Activated T-cell treated with anti-CD3 and anti-CD28 coated beads, Interleukin-2, amount 50 U/mL, for 48 hours (primary cell): ENCODE results near the gene MUC4.
"Not testable (repeated sequence)": the region's sequence is repeated elsewhere in the genome, so short reads cannot be mapped to it uniquely, and the experiment has no call there.

Experiments
- DNase-seq, 2 experiments: peaks; one replicate each; pipeline ENCODE4 v3.0.0-alpha.2; 2020

The MUC4 gene

DNA sequence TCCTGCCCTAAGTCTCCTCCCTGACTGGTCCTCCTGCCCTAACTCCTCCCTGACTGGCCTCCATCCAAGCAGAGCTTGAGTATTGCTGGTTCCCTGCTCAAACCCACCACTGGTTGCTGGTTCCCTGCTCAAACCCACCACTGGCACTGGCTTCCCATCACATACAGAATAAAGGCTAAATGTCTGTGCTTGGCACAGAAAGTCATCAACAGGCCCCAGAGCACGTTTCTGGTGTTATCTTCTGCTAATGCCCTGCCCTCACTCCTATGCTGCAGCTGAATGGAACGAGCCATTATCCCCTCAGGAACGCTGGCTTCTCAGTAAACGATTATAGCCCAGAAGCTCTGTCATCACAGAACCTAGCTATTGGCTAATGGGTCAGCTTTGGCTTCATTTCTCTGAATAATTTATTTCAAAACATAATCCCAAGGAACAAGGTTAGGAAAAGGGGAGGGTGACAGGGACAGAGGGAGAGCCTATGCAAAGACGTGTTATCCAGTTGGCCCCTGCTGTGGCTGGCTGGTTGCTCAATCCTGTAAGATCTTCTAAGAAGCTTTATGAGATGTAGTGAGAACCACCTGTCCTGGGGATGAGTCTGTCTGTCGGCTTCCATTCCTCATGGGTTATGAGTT, 97.2 kb downstream of the MUC4 start:
- DNase-seq = no peak

DNA sequence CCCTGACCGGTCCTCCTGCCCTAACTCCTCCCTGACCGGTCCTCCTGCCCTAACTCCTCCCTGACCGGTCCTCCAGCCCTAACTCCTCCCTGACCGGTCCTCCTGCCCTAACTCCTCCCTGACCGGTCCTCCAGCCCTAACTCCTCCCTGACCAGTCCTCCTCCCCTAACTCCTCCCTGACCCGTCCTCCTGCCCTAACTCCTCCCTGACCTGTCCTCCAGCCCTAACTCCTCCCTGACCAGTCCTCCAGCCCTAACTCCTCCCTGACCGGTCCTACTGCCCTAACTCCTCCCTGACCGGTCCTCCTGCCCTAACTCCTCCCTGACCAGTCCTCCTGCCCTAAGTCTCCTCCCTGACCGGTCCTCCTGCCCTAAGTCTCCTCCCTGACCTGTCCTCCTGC, 98.6 kb downstream of the MUC4 start:
- DNase-seq = not testable (repeated sequence)

- not testable (repeated sequence) for DNase-seq
These were observed 99.2 kb downstream of the MUC4 start for GRCh38 chr3:195712535-195712910.

- no peak for DNase-seq
These were observed 99.8 kb downstream of the MUC4 start for GRCh38 chr3:195711813-195712534.

GRCh38 chr3:195711091-195711812, 100.5 kb downstream of the MUC4 start:
- DNase-seq = not testable (repeated sequence)

GRCh38 chr3:195710126-195710905, 101.4 kb downstream of the MUC4 start:
- DNase-seq = not testable (repeated sequence)

DNA sequence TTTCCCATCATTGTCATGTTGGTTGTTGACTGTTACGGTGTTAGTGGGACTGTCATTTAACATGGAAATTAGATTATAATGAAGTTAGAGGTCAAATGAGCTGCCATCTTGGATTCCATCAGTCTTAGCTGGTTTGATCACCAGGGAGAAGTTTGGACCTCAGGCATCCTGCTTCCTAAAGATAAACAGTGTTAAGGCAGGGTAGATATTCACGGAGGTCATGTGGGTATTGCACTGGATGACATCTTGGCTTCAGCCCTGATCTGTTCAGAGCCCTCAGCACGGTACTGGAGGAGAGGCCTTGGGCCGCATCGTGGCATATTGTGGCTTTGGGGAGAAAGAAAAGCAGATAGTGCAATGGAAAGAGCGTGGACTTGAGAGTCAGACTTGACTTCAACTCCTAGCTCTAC, 102.0 kb downstream of the MUC4 start:
- DNase-seq = no peak

DNA sequence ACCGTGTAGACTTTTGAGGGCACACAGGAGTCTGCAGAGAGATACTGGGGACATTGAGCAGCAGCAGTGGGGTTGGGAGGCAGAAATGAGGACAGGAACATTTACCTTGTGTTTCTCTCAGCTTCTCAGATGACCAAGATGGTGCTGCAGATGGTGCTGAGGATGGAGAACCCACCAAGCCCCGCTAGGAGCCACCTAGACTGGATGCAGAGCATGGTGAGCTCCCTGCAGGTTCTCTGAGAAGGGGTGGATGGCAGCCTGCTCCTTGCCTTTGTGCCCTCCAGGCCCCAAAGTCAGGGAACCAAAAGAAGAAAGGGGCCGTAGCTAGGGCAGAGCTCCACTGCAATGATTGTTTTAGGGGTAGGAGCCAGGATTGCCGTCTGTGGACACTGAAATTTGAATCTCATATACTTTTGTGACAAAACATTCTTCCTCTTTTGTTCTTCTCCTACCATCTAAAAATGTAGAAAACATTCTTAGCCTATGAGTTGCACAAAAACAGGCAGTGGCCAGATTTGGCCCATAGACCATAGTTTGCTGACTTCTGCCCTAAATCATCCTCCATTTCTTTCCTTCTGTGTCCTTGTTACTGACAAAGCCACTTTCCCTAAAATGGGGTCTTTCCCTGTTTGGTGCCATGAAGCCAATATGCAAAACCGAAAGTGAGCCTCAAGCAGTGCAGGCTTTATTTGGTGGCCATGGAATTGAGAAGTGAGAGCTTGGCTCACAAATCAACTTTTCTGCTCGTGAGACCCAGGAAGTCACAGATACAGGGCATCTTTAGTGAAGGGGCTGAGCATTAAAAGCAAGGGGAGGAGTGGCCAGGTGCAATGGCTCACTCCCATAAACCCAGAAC, 102.9 kb downstream of the MUC4 start:
- no peak for DNase-seq

GRCh38 chr3:195708061-195708460, 103.7 kb downstream of the MUC4 start:
- no peak for DNase-seq

DNA sequence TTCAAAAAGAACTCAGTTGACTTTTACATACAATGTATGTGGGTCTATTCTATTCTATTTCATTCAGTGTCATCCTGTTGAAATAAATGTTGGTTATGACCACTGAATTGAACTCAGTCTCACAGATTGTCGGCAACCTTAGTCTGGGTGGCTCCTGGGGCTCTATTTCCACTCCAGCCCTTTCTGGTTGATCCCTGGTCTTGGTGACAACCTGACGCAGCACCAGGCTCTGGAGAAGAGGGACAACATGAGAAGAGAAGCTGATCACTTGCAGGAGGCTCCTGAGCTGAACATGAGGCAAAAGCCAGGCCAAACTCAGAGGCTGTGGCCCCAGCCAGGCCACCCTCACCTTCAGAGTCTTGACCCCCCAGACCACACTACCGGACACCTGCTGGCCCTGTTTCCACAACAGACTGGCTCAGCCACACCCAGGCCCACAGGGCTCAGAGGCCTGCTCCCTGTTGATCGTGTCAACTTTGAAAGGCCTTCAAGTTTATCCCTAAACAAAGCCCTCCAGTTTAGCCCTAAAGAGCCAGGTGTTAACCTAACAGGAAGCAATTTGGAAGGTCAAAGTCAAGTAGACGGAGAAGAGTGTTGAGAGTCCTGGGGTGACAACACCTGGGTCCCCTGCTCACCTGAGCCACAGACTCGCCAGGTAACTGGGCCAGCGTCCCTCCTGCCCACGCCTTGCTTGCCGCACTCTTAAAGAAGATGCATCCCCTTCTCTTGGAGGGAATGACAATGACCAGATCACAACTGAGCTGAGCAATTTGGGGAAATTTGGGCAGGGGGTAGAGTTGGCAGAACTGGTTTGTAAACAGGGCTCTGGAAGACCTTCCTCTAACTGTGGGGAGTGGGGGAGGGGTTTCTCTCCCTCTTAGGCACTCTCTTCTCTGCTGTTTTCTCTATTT, 106.4 kb downstream of the MUC4 start:
- no peak for DNase-seq

GRCh38 chr3:195704433-195704999, 107.2 kb downstream of the MUC4 start:
- DNase-seq = no peak

- no peak for DNase-seq
These were observed 108.0 kb downstream of the MUC4 start for GRCh38 chr3:195703776-195704175.

DNA sequence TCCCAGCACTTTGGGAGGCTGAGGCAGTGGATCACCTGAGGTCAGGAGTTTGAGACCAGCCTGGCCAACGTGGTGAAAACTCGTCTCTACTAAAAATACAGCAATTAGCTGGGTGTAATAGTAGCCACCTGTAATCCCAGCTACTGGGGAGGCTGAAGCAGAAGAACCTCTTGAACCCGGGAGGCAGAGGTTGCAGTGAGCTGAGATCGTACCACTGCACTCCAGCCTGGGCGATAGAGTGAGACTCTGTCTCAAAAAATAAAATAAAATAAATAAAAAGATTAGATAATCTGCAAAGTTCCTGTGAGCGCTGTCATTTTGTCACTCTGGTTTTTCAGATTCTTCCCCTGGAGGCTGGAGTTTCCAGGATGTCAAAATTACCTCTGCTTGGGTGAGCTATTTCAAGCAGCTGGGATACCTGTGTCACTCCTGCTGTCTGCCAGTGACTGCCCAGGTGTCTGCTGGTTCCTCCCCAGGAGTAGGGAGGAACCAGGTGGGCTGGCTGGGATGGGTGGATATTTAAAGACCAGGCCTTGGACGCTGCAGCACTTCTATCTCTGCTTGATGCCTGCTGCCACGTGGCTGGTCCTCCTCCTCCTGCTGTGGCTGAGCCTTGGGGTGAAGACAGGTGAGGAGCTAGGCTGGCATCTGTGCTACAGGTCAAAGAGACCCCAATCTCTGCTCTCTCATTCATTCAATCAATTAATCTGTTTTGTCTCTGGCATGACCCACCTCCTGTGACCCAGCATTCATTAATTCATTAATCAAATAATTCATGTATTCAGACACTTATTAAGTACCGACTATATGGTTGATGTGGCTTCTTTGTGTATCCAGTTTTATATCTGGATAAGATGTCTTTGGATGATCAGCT, 110.5 kb downstream of the MUC4 start:
- no peak for DNase-seq

DNA sequence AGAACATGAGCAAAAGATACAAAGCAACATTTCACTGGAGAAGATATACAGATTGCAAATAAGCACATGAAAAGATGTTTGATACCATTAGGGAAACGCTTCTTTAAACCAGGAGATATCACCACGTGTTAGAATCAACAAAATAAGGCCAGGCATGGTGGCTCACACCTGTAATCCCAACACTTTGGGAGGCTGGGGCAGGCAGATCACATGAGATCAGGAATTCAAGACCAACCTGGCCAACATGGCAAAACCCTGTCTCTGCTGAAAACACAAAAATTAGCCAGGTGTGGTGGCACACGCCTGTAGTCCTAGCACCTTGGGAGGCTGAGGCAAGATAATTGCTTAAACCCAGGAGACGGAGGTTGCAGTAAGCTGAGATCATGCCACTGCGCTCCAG, 111.4 kb downstream of the MUC4 start:
- no peak for DNase-seq

- no peak for DNase-seq
These were observed 111.9 kb downstream of the MUC4 start for GRCh38 chr3:195699860-195700259.

DNA sequence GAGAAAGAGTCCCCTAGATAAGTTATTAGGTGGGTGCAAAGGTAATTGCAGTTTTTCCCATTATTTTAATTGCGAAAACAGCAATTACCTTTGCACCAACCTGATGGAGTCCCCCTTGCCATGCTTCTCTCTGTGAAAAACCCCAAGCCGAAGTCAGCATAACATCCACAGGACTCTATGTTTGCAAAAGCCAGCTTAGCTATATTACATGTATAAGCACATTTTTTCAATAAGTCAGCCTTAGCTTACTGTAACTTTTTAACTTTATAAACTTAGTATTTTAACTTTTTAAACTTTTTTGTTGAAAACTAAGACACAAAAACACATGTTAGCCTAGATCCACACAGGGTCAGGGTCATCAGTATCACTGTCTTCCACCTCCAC, 112.3 kb downstream of the MUC4 start:
- no peak for DNase-seq

- no peak for DNase-seq
These were observed 112.9 kb downstream of the MUC4 start for GRCh38 chr3:195698647-195699387.

DNA sequence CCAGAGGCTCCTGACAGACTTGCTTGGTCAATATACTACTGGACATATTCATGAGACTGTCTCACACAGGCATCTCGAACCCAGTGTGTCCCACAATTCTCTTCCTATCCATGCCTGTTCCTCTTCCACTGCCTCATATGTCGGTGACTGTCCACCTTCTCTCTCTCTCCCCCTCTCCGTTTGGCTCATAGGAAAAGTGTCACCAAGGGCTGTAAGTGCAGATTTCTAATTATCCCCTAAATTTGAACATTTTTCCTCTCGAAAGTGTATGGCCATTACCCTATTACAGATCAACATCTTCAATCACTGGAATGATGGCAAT, 113.4 kb downstream of the MUC4 start:
- DNase-seq = no peak
